ENCODE results near the gene PMFBP1. TPM values are rescaled to one million over a fixed set of nuclear protein-coding genes. Genes with fewer than 3 reads are reported as not detected.
A peak's percentile ranks its signal among the peaks of the same experiment; 100 is the strongest.

The PMFBP1 gene
- total and polyA plus RNA-seq, 10 of the 15 experiments (the other 5 are each of a cell fraction or from before 2014, with no cell fraction given), result 0.40 to 2.3 (median 1.1) TPM

DNA sequence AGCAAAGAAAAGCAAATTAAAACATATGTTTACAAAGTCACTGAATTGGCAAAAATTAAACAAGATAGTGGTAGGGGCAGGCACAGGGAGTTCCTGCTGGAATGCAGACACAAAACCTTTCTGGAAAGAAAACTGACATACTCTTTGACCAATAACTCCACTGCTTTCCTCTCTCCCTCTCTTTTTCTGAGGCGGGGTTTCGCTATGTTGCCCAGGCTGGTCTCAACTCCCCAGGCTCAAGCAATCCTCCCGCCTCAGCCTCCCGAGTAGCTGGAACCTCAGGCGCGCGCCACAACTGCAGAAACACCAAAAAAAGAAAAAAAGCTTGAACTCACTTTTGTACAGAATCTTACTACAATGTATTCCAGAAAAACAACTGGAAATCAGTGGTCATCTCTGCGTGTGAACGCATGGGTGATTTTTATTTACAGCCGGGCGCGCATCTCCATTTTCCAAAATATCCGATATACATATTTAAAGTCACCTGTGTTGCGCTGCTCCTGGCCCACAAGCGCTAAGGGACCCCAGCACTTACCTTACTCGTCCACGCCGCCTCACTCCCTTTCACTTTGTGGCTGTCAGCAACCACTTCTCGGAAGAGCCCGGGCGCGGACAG lies 79.0 kb downstream of the PMFBP1 start (continued):
- TF ChIP-seq, protein P1, sequence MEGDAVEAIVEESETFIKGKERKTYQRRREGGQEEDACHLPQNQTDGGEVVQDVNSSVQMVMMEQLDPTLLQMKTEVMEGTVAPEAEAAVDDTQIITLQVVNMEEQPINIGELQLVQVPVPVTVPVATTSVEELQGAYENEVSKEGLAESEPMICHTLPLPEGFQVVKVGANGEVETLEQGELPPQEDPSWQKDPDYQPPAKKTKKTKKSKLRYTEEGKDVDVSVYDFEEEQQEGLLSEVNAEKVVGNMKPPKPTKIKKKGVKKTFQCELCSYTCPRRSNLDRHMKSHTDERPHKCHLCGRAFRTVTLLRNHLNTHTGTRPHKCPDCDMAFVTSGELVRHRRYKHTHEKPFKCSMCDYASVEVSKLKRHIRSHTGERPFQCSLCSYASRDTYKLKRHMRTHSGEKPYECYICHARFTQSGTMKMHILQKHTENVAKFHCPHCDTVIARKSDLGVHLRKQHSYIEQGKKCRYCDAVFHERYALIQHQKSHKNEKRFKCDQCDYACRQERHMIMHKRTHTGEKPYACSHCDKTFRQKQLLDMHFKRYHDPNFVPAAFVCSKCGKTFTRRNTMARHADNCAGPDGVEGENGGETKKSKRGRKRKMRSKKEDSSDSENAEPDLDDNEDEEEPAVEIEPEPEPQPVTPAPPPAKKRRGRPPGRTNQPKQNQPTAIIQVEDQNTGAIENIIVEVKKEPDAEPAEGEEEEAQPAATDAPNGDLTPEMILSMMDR (IDR thresholded peaks at IDR 0.05 in 2 of 3, conservative IDR thresholded peaks at IDR 0.05 in 1 of 3; ENCODE audit: control insufficient read depth in 2 of 3, extremely low read depth in 1 of 3, insufficient read depth in 1 of 3, low read depth in 3 of 3, low read length in 3 of 3), result 0 out of 6 replicates have a peak, but pooled peaks of 1 of the 3 experiments have one; percentile 4
- TF ChIP-seq RB1 (IDR thresholded peaks at IDR 0.05; ENCODE audit: borderline replicate concordance) (0 out of 2 replicates have a peak, but pooled peaks have one; percentile 22), MYB (IDR thresholded peaks at IDR 0.05; ENCODE audit: borderline replicate concordance, low read depth, low read length) (0 out of 2 replicates have a peak, but pooled peaks have one; percentile 9), PAX8 (IDR thresholded peaks at IDR 0.05) (no peak), TCF7 (IDR thresholded peaks at IDR 0.05; ENCODE audit: borderline replicate concordance) (no peak)
- TF ChIP-seq, protein P2, sequence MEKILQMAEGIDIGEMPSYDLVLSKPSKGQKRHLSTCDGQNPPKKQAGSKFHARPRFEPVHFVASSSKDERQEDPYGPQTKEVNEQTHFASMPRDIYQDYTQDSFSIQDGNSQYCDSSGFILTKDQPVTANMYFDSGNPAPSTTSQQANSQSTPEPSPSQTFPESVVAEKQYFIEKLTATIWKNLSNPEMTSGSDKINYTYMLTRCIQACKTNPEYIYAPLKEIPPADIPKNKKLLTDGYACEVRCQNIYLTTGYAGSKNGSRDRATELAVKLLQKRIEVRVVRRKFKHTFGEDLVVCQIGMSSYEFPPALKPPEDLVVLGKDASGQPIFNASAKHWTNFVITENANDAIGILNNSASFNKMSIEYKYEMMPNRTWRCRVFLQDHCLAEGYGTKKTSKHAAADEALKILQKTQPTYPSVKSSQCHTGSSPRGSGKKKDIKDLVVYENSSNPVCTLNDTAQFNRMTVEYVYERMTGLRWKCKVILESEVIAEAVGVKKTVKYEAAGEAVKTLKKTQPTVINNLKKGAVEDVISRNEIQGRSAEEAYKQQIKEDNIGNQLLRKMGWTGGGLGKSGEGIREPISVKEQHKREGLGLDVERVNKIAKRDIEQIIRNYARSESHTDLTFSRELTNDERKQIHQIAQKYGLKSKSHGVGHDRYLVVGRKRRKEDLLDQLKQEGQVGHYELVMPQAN (conservative IDR thresholded peaks at IDR 0.05), result peak; percentile 70

DNA sequence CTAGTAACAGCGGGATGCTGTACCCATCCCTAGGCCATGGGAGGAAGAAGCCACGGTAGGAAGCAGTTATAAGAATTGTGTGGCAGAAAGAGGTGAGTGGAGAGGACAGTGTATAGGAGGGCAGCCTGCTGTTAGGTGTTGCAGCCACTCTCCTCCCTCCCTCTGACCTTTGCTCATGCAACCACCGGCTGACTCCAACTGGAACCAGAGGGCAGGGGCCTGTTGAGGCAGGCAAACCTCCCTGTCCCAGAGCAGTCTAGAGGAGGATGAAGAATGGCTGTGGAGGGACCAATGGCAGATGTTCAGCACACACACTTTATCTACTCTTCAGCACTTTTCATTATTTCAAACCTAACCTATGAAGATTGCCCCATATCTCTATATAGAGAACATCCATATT lies 80.7 kb downstream of the PMFBP1 start:
- RAD21 ChIA-PET (ENCODE audit: unreplicated experiment), result no interaction called here
- Histone ChIP-seq H3K27me3 (replicated peaks in 1 of 2; ENCODE audit: control insufficient read depth in 2 of 2, insufficient read depth in 2 of 2, low read length in 1 of 2) (no peaks in the 10 kb centered on the region), H2AFZ (ENCODE audit: control insufficient read depth, low read depth, low read length) (no peak overlapping the region), H3K79me2 (ENCODE audit: control insufficient read depth, insufficient read depth, low read length) (peaks cover 49% of the 10 kb centered on the region), H3K4me2 (ENCODE audit: control insufficient read depth, insufficient read depth) (peak overlapping the region; percentile 9), H3K4me3 (peak overlapping the region; percentile 18; the same call in 1 of the 2 replicates), H3K4me1 (ENCODE audit: control insufficient read depth, insufficient read depth, low read length) (peaks cover 11% of the 10 kb centered on the region), H3K9me3 (replicated peaks; ENCODE audit: control insufficient read depth, insufficient read depth, low read length) (no peaks in the 10 kb centered on the region), H4K20me1 (ENCODE audit: control insufficient read depth, insufficient read depth) (0 out of 2 replicates have a peak, but pooled peaks cover 2% of the 10 kb centered on the region), H3K9ac (ENCODE audit: control insufficient read depth, insufficient read depth, low read length) (no peak overlapping the region), H3K36me3 (ENCODE audit: control insufficient read depth in 2 of 2, insufficient read depth in 2 of 2, low read length in 1 of 2) (peaks cover 0 to 15% of the 10 kb centered on the region in 2 experiments; a peak in 1 of 4 replicates), H3K27ac (ENCODE audit: control insufficient read depth, insufficient read depth) (no peak overlapping the region)
- WGBS (ENCODE audit: insufficient coverage, insufficient replicate concordance, low lambda C conversion rate, missing lambda C conversion rate), result 100% methylated on average over 3 of the region's 3 CpGs
- no peak for FAIRE-seq
- CTCF ChIA-PET, result interaction anchor here (0.9 to 3.8 kb wide), 4 partner anchors 8 to 59 kb away, joined by 3 to 27 read pairs (median 4); no protein-coding TSS in a partner anchor
- intact Hi-C loops (cut with micrococcal nuclease; ENCODE audit: unreplicated experiment) (loop anchor here (5.0 to 10.0 kb wide), 3 partner anchors 196 to 626 kb away; partner anchors contain the start of genes AP1G1, IST1 and ZNF23), in situ Hi-C loops (cut with MboI) (no loop called here)
- DNase-seq (ENCODE audit: low read depth, low spot score), result no peak
- POLR2A ChIA-PET, result interaction anchor here (1.0 kb wide), 1 partner anchor 14 kb away, joined by 5 read pairs; no protein-coding TSS in a partner anchor
- TF ChIP-seq CBX3 (IDR thresholded peaks at IDR 0.05; ENCODE audit: borderline replicate concordance, low read depth), result no peak
- TF ChIP-seq, protein P3, sequence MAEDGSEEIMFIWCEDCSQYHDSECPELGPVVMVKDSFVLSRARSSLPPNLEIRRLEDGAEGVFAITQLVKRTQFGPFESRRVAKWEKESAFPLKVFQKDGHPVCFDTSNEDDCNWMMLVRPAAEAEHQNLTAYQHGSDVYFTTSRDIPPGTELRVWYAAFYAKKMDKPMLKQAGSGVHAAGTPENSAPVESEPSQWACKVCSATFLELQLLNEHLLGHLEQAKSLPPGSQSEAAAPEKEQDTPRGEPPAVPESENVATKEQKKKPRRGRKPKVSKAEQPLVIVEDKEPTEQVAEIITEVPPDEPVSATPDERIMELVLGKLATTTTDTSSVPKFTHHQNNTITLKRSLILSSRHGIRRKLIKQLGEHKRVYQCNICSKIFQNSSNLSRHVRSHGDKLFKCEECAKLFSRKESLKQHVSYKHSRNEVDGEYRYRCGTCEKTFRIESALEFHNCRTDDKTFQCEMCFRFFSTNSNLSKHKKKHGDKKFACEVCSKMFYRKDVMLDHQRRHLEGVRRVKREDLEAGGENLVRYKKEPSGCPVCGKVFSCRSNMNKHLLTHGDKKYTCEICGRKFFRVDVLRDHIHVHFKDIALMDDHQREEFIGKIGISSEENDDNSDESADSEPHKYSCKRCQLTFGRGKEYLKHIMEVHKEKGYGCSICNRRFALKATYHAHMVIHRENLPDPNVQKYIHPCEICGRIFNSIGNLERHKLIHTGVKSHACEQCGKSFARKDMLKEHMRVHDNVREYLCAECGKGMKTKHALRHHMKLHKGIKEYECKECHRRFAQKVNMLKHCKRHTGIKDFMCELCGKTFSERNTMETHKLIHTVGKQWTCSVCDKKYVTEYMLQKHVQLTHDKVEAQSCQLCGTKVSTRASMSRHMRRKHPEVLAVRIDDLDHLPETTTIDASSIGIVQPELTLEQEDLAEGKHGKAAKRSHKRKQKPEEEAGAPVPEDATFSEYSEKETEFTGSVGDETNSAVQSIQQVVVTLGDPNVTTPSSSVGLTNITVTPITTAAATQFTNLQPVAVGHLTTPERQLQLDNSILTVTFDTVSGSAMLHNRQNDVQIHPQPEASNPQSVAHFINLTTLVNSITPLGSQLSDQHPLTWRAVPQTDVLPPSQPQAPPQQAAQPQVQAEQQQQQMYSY (CRISPR knock-in tag; IDR thresholded peaks at IDR 0.05), result no peak
- TF ChIP-seq, protein P1 (IDR thresholded peaks at IDR 0.05 in 2 of 3, conservative IDR thresholded peaks at IDR 0.05 in 1 of 3; ENCODE audit: control insufficient read depth in 2 of 3, extremely low read depth in 1 of 3, insufficient read depth in 1 of 3, low read depth in 3 of 3, low read length in 3 of 3), result no peak
- TF ChIP-seq FOXM1 (IDR thresholded peaks at IDR 0.05; ENCODE audit: low read depth, low read length), result no peak
- BruUV-seq (replicated peaks), result no TSS peak
- SMC1A ChIA-PET (ENCODE audit: uncharacterized antibody, unreplicated experiment), result interaction anchor here (0.9 to 2.3 kb wide), 3 partner anchors 8 to 24 kb away, joined by 3 to 6 read pairs (median 3); no protein-coding TSS in a partner anchor
- ATAC-seq, result no peak
